Right atrium auricular region (tissue), 2 donors: ENCODE results near the gene PODXL. TPM values are rescaled to one million over a fixed set of nuclear protein-coding genes. Genes with fewer than 3 reads are reported as not detected.

Experiments used
- DNase-seq: peaks from one replicate; pipeline ENCODE4 v3.0.0-alpha.2; 2019; ENCODE audit warnings: low spot score
- H3K27ac ChIP-seq, 2 donors: fragments of 200-600 bp; sonication (generic); 1 replicate in 1 of 2; 2 replicates in 1 of 2; pipeline ENCODE4 v1.5.1; 2016 to 2019
- H3K27me3 ChIP-seq, 2 donors: fragments of 200-600 bp; sonication (generic); one replicate each; pipeline versions ENCODE4 v1.5.1 to v1.6.0; 2017 to 2019
- H3K36me3 ChIP-seq: fragments of 200-600 bp; sonication (generic); one replicate; pipeline ENCODE4 v1.5.1; 2016
- H3K4me1 ChIP-seq, 2 donors: fragments of 200-600 bp; sonication (generic); one replicate each; pipeline versions ENCODE4 v1.5.1 to v1.6.0; 2017 to 2019
- H3K4me3 ChIP-seq, 2 donors: fragments of 200-600 bp; sonication (generic); 1 replicate in 1 of 2; 2 replicates in 1 of 2; pipeline ENCODE4 v1.5.1; 2017 to 2019; ENCODE audit warnings: mild to moderate bottlenecking in 1 of 2, moderate library complexity in 1 of 2
- H3K9me3 ChIP-seq, 2 donors: fragments of 200-600 bp; sonication (generic); one replicate each; pipeline ENCODE4 v1.5.1; 2019
- CTCF ChIP-seq, 2 donors: fragments of 200-600 bp; sonication (generic); IDR thresholded peaks; one replicate each; pipeline ENCODE4 v1.5.1; 2019; ENCODE audit warnings: antibody characterized with exemption in 2 of 2
- total RNA-seq, 2 donors: library from RNA; depleted of rRNA; stranded (reverse); fragments of >200 nt; gene quantifications; one replicate each; pipeline ENCODE4 v1.1.0, GENCODE V29; 2016

PODXL gene
- total RNA-seq, 2 donors from 2014 or later, result 47.6 to 144 TPM

DNA sequence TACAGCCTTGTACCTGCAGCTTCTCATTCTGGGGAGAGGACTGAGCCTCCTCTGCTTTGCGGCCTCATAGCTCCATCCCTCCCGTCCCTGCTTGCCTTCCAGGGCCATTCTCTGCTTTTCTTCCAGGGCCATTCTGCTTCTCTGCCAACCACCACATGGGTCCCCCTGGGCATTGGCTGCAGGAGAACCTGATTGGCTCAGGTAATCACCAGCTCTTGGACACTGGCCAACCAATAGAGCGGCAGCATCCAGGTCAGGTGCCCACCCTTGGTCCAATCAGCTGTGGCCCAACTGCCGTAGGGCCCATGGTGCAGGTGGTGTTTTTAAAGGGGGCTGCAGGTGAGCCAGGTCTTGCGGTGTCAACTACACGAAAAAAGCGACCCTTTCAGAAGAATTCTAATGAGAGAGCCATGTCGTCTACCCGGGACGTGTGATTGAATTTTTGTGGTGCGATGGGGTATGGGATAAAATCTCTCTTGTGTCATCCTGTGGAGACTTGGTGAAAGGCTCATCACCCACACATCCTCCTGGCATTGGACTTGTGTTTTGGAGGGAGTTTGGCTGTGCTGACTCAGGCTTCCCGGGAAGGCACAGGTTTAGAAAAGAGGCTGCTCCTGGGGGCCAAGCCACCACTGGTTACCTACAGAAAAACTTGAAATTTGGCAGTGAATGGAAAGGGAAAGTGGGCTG lies 46.0 kb upstream of the PODXL start:
- peak overlapping the region in 1 of 2 donors; percentile 62 for H3K27ac ChIP-seq
- H3K27me3 ChIP-seq, result no peaks in the 10 kb centered on the region
- no peak for DNase-seq
- no peaks in the 10 kb centered on the region for H3K36me3 ChIP-seq
- H3K4me3 ChIP-seq, result no peak overlapping the region
- H3K9me3 ChIP-seq, result no peaks in the 10 kb centered on the region
- no peak for TF ChIP-seq CTCF (IDR thresholded peaks at IDR 0.05)
- H3K4me1 ChIP-seq, result peaks cover 0 to 35% of the 10 kb centered on the region in 2 donors

DNA sequence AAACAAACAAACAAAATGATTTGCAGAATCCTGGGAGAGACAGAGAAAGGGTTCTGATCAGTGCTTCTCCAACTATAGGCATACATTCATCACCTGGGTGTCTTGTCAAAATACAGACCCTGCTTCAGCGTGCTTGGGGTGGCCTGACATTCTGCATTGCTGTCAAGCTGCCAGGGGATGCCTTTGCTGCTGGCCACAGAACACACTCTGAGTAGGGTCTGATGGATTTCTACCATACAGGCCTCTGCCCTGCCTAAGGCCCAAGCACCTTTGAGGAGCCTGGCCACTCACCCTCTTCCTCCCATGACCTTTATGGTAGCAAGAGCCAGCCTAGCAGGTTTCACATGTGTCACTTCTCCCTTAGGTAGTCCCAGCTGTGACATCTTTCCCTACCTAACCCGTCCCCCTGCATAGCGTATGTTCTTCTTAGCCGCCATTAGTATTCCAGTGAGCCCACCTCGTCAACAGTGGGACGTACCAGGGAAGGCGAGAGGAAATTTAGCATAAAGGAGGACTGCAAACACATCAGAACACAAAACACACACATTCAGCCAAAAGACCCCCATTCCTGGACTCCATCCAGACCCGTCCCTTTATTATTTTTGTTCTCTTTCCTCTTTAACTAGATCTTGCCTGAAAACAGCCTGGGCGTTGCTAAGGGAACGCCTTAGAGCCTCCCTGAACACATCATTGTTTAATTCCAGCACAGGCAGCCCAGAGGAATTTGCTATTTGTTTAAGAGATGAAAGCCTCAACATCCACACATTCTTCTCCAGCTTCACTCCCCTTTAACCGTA lies 43.9 kb upstream of the PODXL start:
- H3K36me3 ChIP-seq, result no peaks in the 10 kb centered on the region
- H3K4me1 ChIP-seq, result peaks cover 0 to 16% of the 10 kb centered on the region in 2 donors
- H3K4me3 ChIP-seq, result no peak overlapping the region
- no peak overlapping the region for H3K27ac ChIP-seq
- TF ChIP-seq CTCF (IDR thresholded peaks at IDR 0.05), result no peak
- no peak for DNase-seq
- H3K9me3 ChIP-seq, result no peaks in the 10 kb centered on the region
- no peaks in the 10 kb centered on the region for H3K27me3 ChIP-seq

DNA sequence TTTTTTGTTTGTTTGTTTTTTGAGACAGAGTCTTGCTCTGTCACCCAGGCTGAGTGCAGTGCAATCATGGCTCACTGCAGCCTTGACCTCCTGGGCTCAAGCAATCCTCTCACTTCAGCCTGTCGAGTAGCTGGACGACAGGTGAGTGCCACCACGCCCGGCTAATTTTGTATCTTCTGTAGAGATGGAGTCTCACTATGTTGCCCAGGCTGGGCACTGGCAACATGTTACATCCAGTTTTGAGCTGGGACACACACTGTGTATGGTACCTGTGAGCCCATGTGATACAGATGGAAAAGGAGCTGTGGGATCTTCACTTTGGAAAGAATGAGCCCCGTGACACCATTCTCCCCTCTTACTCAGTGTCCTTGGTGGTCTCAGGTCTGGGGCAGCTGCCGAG lies 40.4 kb upstream of the PODXL start:
- no peaks in the 10 kb centered on the region for H3K36me3 ChIP-seq
- H3K9me3 ChIP-seq, result no peaks in the 10 kb centered on the region
- H3K4me1 ChIP-seq, result no peaks in the 10 kb centered on the region
- no peak overlapping the region for H3K4me3 ChIP-seq
- DNase-seq, result no peak
- no peaks in the 10 kb centered on the region for H3K27me3 ChIP-seq
- H3K27ac ChIP-seq, result no peak overlapping the region
- TF ChIP-seq CTCF (IDR thresholded peaks at IDR 0.05), result no peak

DNA sequence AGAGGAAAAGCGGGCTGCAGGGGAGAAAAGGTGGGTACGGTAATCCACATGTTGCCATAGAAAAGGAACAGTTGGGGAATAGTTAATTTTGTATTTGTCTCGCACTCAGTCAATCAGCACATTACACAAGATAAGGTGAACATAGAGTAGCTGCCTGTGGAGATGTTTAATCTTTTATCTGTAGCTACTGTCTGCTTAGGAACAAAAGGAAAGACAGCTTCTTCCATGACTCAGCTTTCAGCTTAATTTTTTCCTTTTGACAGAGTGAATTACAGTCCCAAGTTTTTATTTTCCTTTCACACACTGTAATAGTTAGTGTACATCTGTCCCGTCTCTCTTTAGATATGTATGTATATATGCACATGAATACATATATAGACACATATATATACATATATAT lies 39.3 kb upstream of the PODXL start:
- H3K4me3 ChIP-seq, result no peak overlapping the region
- H3K36me3 ChIP-seq, result no peaks in the 10 kb centered on the region
- no peak for DNase-seq
- no peak for TF ChIP-seq CTCF (IDR thresholded peaks at IDR 0.05)
- H3K27me3 ChIP-seq, result no peaks in the 10 kb centered on the region
- H3K9me3 ChIP-seq, result no peaks in the 10 kb centered on the region
- H3K27ac ChIP-seq, result no peak overlapping the region
- H3K4me1 ChIP-seq, result no peaks in the 10 kb centered on the region

GRCh38 chr7:131591687-131592319 lies 35.4 kb upstream of the PODXL start:
- Histone ChIP-seq H3K4me3 (no peak overlapping the region), H3K27me3 (no peaks in the 10 kb centered on the region), H3K27ac (no peak overlapping the region), H3K36me3 (no peaks in the 10 kb centered on the region), H3K9me3 (no peaks in the 10 kb centered on the region), H3K4me1 (peaks cover 0 to 5% of the 10 kb centered on the region in 2 donors)
- no peak for TF ChIP-seq CTCF (IDR thresholded peaks at IDR 0.05)
- no peak for DNase-seq
